ENCODE data around the gene PSG6.
"Not testable (repeated sequence)": the region's sequence is repeated elsewhere in the genome, so short reads cannot be mapped to it uniquely, and the experiment has no call there.

PSG6 gene

DNA sequence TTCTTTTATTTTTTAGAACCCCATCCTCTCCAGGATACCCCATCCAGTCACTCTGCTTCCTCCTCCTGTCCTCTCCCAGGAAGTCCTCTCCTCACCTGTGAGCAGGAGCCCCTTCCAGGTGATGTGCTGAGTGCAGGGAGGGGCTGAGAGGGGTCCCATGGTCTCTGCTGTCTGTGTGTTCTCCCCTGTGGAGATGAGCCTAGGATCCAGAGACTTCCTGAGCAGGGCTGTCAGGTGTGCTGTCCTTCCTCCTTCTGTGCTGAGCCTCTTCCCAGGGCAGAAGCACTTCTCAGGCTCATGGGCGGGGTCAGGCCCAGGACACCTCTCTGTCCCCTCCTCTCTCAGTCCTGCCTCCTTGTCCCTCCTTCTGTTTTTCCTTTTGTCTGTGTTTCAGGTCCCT lies at the start of gene PSG6:
TSS of gene PSG6 (minus strand) at position 261 of the 400 bp plus-strand sequence. CDS start at position 159, 102 bp downstream.
- H3K4me3 ChIP-seq (ENCODE audit: low read length); H3K27me3 ChIP-seq (ENCODE audit: control insufficient read depth, insufficient read depth, low read length); H3K9me3 ChIP-seq (ENCODE audit: control insufficient read depth, insufficient read depth, low read length); H3K27ac ChIP-seq (ENCODE audit: low read length); H3K36me3 ChIP-seq (ENCODE audit: control insufficient read depth, insufficient read depth, low read length); DNase-seq (ENCODE audit: low read depth, low spot score); H3K4me1 ChIP-seq (ENCODE audit: control insufficient read depth, insufficient read depth, low read length): not testable (repeated sequence)
- WGBS (ENCODE audit: insufficient coverage, insufficient read length) = no CpG with 5 or more reads among the region's 1 CpG

DNA sequence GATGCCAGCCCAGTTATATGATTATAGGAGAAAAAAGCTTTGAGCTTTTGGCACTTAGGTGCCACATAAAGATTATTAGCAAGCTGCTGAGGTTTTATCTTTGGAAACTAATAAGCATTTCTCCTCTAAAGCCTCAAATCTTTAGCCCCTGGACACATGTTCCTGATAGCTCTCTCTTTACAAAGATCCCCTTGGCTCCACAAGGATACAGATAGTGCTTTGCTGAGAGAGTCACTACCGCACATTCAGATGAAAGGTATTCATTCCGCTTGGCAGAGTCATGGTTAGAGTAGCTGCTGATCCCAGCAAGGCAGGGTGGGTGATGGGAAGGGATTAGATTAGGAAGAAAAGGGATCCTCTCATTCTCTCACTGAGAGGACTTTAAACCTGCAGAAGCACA lies 47.5 kb upstream of the PSG6 start:
- WGBS (ENCODE audit: insufficient coverage, insufficient read length) = no CpG with 5 or more reads among the region's 2 CpGs

DNA sequence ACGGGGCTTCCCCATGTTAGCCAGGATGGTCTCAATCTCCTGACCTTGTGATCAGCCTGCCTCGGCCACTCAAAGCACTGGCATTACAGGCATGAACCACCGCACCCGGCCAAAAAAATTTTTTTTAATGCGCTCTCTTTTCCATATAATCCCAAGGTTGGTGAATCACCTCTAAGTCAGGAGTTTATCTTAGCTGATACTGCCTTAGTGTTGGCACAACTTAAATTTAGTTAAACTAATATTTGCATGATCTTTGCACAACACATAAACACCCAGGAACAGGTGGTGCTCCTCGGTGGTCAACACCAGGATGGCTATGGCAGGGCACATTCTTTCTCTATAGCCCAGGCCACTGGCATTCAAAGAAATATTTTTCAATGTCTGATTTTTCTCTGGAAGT lies 43.4 kb upstream of the PSG6 start:
- H3K4me3 ChIP-seq (ENCODE audit: low read length) = no peak overlapping the region
- H3K36me3 ChIP-seq (ENCODE audit: control insufficient read depth, insufficient read depth, low read length) = no peaks in the 10 kb centered on the region
- no peak overlapping the region for H3K27ac ChIP-seq (ENCODE audit: low read length)
- H3K4me1 ChIP-seq (ENCODE audit: control insufficient read depth, insufficient read depth, low read length) = no peaks in the 10 kb centered on the region
- no peaks in the 10 kb centered on the region for H3K27me3 ChIP-seq (ENCODE audit: control insufficient read depth, insufficient read depth, low read length)
- no peak for DNase-seq (ENCODE audit: low read depth, low spot score)
- WGBS (ENCODE audit: insufficient coverage, insufficient read length) = no CpG with 5 or more reads among the region's 6 CpGs
- no peaks in the 10 kb centered on the region for H3K9me3 ChIP-seq (ENCODE audit: control insufficient read depth, insufficient read depth, low read length)

More for the DNA sequence above, 47.5 kb upstream of the PSG6 start:
- no peak for DNase-seq (ENCODE audit: low read depth, low spot score)
- H3K4me1 ChIP-seq (ENCODE audit: control insufficient read depth, insufficient read depth, low read length) = no peaks in the 10 kb centered on the region
- H3K27ac ChIP-seq (ENCODE audit: low read length) = no peak overlapping the region
- no peaks in the 10 kb centered on the region for H3K9me3 ChIP-seq (ENCODE audit: control insufficient read depth, insufficient read depth, low read length)
- no peaks in the 10 kb centered on the region for H3K36me3 ChIP-seq (ENCODE audit: control insufficient read depth, insufficient read depth, low read length)
- H3K27me3 ChIP-seq (ENCODE audit: control insufficient read depth, insufficient read depth, low read length) = no peaks in the 10 kb centered on the region
- H3K4me3 ChIP-seq (ENCODE audit: low read length) = no peak overlapping the region

DNA sequence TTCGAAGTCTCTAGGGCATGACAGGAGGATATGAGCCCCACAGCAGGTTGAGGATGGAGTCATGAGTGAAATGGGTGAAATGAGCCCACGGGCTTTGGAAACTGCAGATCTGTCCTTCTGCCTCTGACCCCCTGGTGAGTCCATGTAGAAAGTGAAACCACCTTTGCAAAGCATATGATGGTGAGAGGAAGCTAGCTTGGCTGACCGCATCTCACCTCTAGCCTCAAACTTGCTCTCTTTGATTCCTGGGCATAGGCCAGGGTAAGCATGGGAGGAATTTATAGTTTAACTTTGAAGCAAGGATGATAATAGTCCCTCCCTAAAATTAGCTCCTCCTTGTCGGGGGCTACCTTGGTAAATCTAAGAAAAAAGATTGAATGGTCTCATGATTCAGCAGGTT lies 34.4 kb upstream of the PSG6 start:
- not testable (repeated sequence) for H3K36me3 ChIP-seq (ENCODE audit: control insufficient read depth, insufficient read depth, low read length); DNase-seq (ENCODE audit: low read depth, low spot score); H3K27ac ChIP-seq (ENCODE audit: low read length); H3K4me3 ChIP-seq (ENCODE audit: low read length); H3K27me3 ChIP-seq (ENCODE audit: control insufficient read depth, insufficient read depth, low read length); H3K9me3 ChIP-seq (ENCODE audit: control insufficient read depth, insufficient read depth, low read length); H3K4me1 ChIP-seq (ENCODE audit: control insufficient read depth, insufficient read depth, low read length)
- WGBS (ENCODE audit: insufficient coverage, insufficient read length) = no CpG with 5 or more reads among the region's 4 CpGs

DNA sequence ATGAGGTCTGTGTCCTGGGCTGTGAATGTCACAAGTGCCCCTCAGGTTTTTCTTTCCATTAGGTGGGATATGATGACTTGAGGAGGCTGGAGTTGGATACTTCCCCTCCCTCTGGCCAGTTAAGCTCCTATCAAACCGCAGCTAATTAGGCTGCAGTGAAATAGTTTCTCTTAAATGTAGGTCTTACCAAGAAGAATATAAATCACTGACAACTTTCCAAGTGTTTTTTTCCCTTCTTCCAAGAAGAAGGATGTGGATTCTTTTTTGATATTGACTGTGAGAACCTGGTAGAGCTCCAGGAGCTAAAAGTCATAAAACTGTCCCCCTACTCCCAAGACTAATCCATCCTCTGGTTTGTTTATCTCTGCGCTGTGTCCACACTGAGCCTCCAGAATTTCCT lies 33.8 kb upstream of the PSG6 start:
- not testable (repeated sequence) for DNase-seq (ENCODE audit: low read depth, low spot score); H3K36me3 ChIP-seq (ENCODE audit: control insufficient read depth, insufficient read depth, low read length); H3K4me3 ChIP-seq (ENCODE audit: low read length); H3K27ac ChIP-seq (ENCODE audit: low read length); H3K4me1 ChIP-seq (ENCODE audit: control insufficient read depth, insufficient read depth, low read length); H3K9me3 ChIP-seq (ENCODE audit: control insufficient read depth, insufficient read depth, low read length); H3K27me3 ChIP-seq (ENCODE audit: control insufficient read depth, insufficient read depth, low read length)
- no CpG with 5 or more reads among the region's 2 CpGs for WGBS (ENCODE audit: insufficient coverage, insufficient read length)

DNA sequence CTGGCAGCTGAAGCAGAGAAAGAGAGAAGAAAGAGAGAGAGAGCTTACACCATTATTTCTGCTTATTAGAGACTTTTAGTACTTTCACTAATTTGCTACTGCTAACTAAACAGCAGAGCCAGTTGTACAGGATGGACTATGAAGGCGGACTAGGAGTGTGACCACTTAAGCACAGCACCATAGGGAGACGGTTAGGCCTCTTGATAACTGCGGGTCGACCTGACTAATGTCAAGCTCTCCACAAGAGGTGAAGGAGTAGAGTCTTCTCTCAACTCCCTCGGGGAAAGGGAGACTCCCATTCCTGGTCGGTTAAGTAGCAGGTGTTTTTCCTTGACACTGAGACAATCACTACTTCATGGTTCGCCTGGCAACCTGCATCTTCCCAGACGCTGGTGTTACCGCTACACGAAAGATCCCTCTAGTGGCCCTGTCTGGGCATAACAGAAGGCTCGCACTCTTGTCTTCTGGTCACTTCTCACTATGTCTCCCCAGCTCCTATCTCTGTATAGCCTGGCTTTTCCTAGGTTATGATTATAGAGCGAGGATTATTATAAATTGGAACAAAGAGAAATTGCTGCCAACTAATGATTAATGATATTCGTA lies 24.6 kb upstream of the PSG6 start:
- Histone ChIP-seq H3K27me3 (ENCODE audit: control insufficient read depth, insufficient read depth, low read length) (no peaks in the 10 kb centered on the region), H3K36me3 (ENCODE audit: control insufficient read depth, insufficient read depth, low read length) (no peaks in the 10 kb centered on the region), H3K4me3 (ENCODE audit: low read length) (no peak overlapping the region), H3K27ac (ENCODE audit: low read length) (no peak overlapping the region), H3K4me1 (ENCODE audit: control insufficient read depth, insufficient read depth, low read length) (no peaks in the 10 kb centered on the region), H3K9me3 (ENCODE audit: control insufficient read depth, insufficient read depth, low read length) (peaks cover 8% of the 10 kb centered on the region)
- WGBS (ENCODE audit: insufficient coverage, insufficient read length) = no CpG with 5 or more reads among the region's 13 CpGs
- no peak for DNase-seq (ENCODE audit: low read depth, low spot score)

DNA sequence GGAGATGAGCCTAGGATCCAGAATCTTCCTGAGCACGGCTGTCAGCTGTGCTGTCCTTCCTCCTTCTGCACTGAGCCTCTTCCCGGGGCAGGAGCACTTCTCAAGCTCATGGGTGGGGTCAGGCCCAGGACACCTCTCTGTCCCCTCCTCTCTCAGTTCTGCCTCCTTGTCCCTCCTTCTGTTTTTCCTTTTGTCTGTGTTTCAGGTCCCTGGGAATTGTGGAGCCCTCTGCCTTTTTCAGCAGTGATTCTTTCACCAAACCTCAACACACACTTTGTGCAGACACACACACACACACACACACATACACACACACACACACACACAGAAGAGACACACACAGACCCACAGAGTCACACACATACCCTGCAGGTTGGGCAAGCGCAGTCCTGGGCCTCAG lies 19.4 kb upstream of the PSG6 start, which contains the start of gene PSG7:
TSS of gene PSG7 (minus strand) at position 101 of the 400 bp plus-strand sequence. CDS start 131 bp downstream, outside the sequence.
- H3K4me3 ChIP-seq (ENCODE audit: low read length); H3K27ac ChIP-seq (ENCODE audit: low read length); H3K27me3 ChIP-seq (ENCODE audit: control insufficient read depth, insufficient read depth, low read length); H3K4me1 ChIP-seq (ENCODE audit: control insufficient read depth, insufficient read depth, low read length); H3K9me3 ChIP-seq (ENCODE audit: control insufficient read depth, insufficient read depth, low read length); H3K36me3 ChIP-seq (ENCODE audit: control insufficient read depth, insufficient read depth, low read length); DNase-seq (ENCODE audit: low read depth, low spot score): not testable (repeated sequence)
- no CpG with 5 or more reads among the region's 3 CpGs for WGBS (ENCODE audit: insufficient coverage, insufficient read length)

DNA sequence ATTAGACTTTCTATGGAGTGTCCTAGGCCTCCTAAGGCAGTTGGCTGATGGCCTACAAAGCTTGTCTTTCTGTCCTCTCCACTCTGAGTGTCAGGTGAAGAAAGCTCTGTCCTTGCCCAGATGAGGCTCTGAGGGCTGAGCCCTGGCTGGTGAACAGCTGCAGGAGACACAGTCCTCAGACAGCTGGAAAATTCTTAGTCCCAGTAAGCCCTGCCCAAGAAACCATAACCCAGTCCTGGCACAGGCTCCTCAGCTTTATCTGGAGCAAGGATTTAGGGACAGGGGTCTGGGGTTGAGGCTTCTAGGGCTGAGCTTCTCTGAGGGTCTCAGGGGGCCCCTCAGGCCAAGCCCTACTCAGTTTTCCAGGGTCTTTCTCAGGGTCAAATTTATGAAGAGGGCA lies 17.0 kb upstream of the PSG6 start:
- not testable (repeated sequence) for H3K27me3 ChIP-seq (ENCODE audit: control insufficient read depth, insufficient read depth, low read length); DNase-seq (ENCODE audit: low read depth, low spot score); H3K27ac ChIP-seq (ENCODE audit: low read length); H3K36me3 ChIP-seq (ENCODE audit: control insufficient read depth, insufficient read depth, low read length); H3K4me3 ChIP-seq (ENCODE audit: low read length); H3K9me3 ChIP-seq (ENCODE audit: control insufficient read depth, insufficient read depth, low read length); H3K4me1 ChIP-seq (ENCODE audit: control insufficient read depth, insufficient read depth, low read length)

DNA sequence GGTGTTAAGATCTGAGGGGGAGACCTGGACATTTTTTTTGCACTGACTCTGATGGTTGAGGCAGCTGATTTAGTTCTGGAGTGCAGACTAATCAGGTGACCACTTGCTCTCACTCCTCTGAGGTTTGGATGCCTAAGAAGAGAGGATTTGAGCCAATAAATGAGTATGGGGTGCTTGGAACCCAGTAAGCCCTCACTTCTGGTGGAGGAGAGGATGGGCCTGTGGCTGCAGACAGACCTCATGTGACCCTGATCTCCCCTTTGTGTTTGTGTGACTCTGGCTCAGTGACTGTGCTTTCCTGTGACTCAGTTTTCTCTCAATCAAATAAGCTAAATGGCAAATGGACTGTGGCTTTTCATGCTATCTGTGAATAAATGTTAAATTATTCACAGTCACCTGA lies 16.5 kb upstream of the PSG6 start:
- H3K9me3 ChIP-seq (ENCODE audit: control insufficient read depth, insufficient read depth, low read length); H3K4me3 ChIP-seq (ENCODE audit: low read length); H3K27me3 ChIP-seq (ENCODE audit: control insufficient read depth, insufficient read depth, low read length); H3K36me3 ChIP-seq (ENCODE audit: control insufficient read depth, insufficient read depth, low read length); H3K27ac ChIP-seq (ENCODE audit: low read length); DNase-seq (ENCODE audit: low read depth, low spot score); H3K4me1 ChIP-seq (ENCODE audit: control insufficient read depth, insufficient read depth, low read length): not testable (repeated sequence)

DNA sequence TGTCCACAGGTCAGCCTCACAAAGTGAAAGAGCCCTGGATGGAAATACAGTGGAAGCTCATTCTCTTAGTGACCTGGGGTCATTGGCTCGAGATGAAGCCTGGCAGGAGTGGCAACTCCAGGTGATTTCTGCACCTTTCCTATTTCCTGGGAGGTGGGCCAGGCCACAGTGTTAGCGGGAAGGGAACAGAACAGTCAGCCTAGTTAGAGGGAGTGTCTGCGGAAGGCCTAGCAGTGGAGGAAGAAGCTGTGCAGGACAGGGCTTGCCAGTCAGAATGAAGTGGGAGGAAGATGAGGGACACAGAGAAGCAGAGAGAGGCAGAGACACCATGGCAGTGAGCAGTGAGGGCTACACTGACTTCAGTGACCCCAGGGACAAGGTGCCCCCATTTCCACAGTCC lies 15.7 kb upstream of the PSG6 start:
- H3K27ac ChIP-seq (ENCODE audit: low read length); H3K4me1 ChIP-seq (ENCODE audit: control insufficient read depth, insufficient read depth, low read length); H3K27me3 ChIP-seq (ENCODE audit: control insufficient read depth, insufficient read depth, low read length); H3K9me3 ChIP-seq (ENCODE audit: control insufficient read depth, insufficient read depth, low read length); H3K4me3 ChIP-seq (ENCODE audit: low read length); DNase-seq (ENCODE audit: low read depth, low spot score); H3K36me3 ChIP-seq (ENCODE audit: control insufficient read depth, insufficient read depth, low read length): not testable (repeated sequence)
- no CpG with 5 or more reads among the region's 3 CpGs for WGBS (ENCODE audit: insufficient coverage, insufficient read length)

DNA sequence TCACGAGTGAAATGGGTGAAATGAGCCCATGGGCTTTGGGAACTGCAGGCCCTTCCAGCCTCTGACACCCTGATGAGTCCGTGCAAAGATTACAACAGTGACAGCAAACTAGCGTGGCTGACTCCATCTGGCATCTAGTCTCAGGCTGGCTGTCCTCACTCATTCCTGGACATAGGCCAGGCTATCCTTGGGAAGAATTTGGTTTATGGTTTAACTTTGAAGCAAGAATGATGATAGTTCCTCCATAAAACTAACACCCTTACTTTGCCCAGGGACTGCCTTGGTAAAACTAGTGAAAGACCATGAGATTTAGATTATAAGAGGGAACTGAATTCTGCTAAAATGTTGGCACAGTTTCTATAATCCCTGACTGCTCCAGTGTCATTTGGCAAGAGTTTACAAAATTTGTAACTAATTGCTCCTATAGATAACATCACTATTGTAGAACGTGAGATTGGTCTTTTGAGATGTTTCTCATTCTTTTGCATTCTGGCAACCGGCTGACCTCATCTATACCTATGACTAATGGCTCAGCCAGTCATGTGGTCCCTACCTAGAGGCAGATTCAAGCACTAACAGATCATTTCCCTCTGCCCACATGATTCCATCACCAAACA lies 14.9 kb upstream of the PSG6 start:
- no CpG with 5 or more reads among the region's 5 CpGs for WGBS (ENCODE audit: insufficient coverage, insufficient read length)
- not testable (repeated sequence) for DNase-seq (ENCODE audit: low read depth, low spot score); H3K4me3 ChIP-seq (ENCODE audit: low read length); H3K36me3 ChIP-seq (ENCODE audit: control insufficient read depth, insufficient read depth, low read length); H3K4me1 ChIP-seq (ENCODE audit: control insufficient read depth, insufficient read depth, low read length); H3K27ac ChIP-seq (ENCODE audit: low read length); H3K9me3 ChIP-seq (ENCODE audit: control insufficient read depth, insufficient read depth, low read length); H3K27me3 ChIP-seq (ENCODE audit: control insufficient read depth, insufficient read depth, low read length)
